Measurements from ENCODE around the gene RBBP8.

RBBP8 gene

GRCh38 chr18:23068011-23068410 lies 134.9 kb downstream of the RBBP8 start:
- no peaks in the 10 kb centered on the region for H3K36me3 ChIP-seq (ENCODE audit: insufficient read depth, insufficient read length, low read length)
- H3K4me1 ChIP-seq (ENCODE audit: insufficient read depth, insufficient read length): peaks cover 3% of the 10 kb centered on the region
- no peak overlapping the region for H3K4me3 ChIP-seq (ENCODE audit: insufficient read length, low read depth)
- H3K9ac ChIP-seq (ENCODE audit: insufficient read length, low read depth): no peak overlapping the region
- H3K27me3 ChIP-seq (ENCODE audit: insufficient read depth, insufficient read length): no peaks in the 10 kb centered on the region
- TF ChIP-seq YY1 (IDR thresholded peaks at IDR 0.05; ENCODE audit: insufficient read depth, insufficient read length): no peak
- no peak for TF ChIP-seq SUZ12 (IDR thresholded peaks at IDR 0.05; ENCODE audit: extremely low read depth, insufficient read depth, insufficient read length)
- no peak for TF ChIP-seq ZNF274 (IDR thresholded peaks at IDR 0.05; ENCODE audit: low read depth, low read length)
- DNase-seq (ENCODE audit: low read depth, low spot score): no peak
- peaks cover 12% of the 10 kb centered on the region; the same call in 1 of the 2 replicates for H3K9me3 ChIP-seq (ENCODE audit: insufficient read depth, low read length)

GRCh38 chr18:23068570-23069310 lies 135.6 kb downstream of the RBBP8 start:
- H3K4me1 ChIP-seq (ENCODE audit: insufficient read depth, insufficient read length): peaks cover 3% of the 10 kb centered on the region
- TF ChIP-seq YY1 (IDR thresholded peaks at IDR 0.05; ENCODE audit: insufficient read depth, insufficient read length): no peak
- H3K36me3 ChIP-seq (ENCODE audit: insufficient read depth, insufficient read length, low read length): no peaks in the 10 kb centered on the region
- no peak overlapping the region for H3K9ac ChIP-seq (ENCODE audit: insufficient read length, low read depth)
- peaks cover 6% of the 10 kb centered on the region; the same call in 1 of the 2 replicates for H3K9me3 ChIP-seq (ENCODE audit: insufficient read depth, low read length)
- no peaks in the 10 kb centered on the region for H3K27me3 ChIP-seq (ENCODE audit: insufficient read depth, insufficient read length)
- no peak overlapping the region for H3K4me3 ChIP-seq (ENCODE audit: insufficient read length, low read depth)
- DNase-seq (ENCODE audit: low read depth, low spot score): peak; percentile 11

- Histone ChIP-seq H3K27me3 (ENCODE audit: insufficient read depth, insufficient read length) (no peaks in the 10 kb centered on the region), H3K4me3 (ENCODE audit: insufficient read length, low read depth) (no peak overlapping the region), H3K4me1 (ENCODE audit: insufficient read depth, insufficient read length) (peaks cover 3% of the 10 kb centered on the region), H3K36me3 (ENCODE audit: insufficient read depth, insufficient read length, low read length) (no peaks in the 10 kb centered on the region), H3K9ac (ENCODE audit: insufficient read length, low read depth) (no peak overlapping the region), H3K9me3 (ENCODE audit: insufficient read depth, low read length) (no peaks in the 10 kb centered on the region)
- TF ChIP-seq SUZ12 (IDR thresholded peaks at IDR 0.05; ENCODE audit: extremely low read depth, insufficient read depth, insufficient read length) (no peak), ZNF274 (IDR thresholded peaks at IDR 0.05; ENCODE audit: low read depth, low read length) (no peak), YY1 (IDR thresholded peaks at IDR 0.05; ENCODE audit: insufficient read depth, insufficient read length) (no peak)
- no peak for DNase-seq (ENCODE audit: low read depth, low spot score)
Observed at GRCh38 chr18:23069481-23069880, 136.4 kb downstream of the RBBP8 start.

GRCh38 chr18:23069898-23070297 lies 136.8 kb downstream of the RBBP8 start:
- no peaks in the 10 kb centered on the region for H3K36me3 ChIP-seq (ENCODE audit: insufficient read depth, insufficient read length, low read length)
- TF ChIP-seq SUZ12 (IDR thresholded peaks at IDR 0.05; ENCODE audit: extremely low read depth, insufficient read depth, insufficient read length) (no peak), ZNF274 (IDR thresholded peaks at IDR 0.05; ENCODE audit: low read depth, low read length) (no peak), YY1 (IDR thresholded peaks at IDR 0.05; ENCODE audit: insufficient read depth, insufficient read length) (no peak)

GRCh38 chr18:23071285-23071684 lies 138.2 kb downstream of the RBBP8 start:
- no peak overlapping the region for H3K9ac ChIP-seq (ENCODE audit: insufficient read length, low read depth)
- DNase-seq (ENCODE audit: low read depth, low spot score): no peak
- peaks cover 3% of the 10 kb centered on the region for H3K4me1 ChIP-seq (ENCODE audit: insufficient read depth, insufficient read length)
- TF ChIP-seq SUZ12 (IDR thresholded peaks at IDR 0.05; ENCODE audit: extremely low read depth, insufficient read depth, insufficient read length) (no peak), YY1 (IDR thresholded peaks at IDR 0.05; ENCODE audit: insufficient read depth, insufficient read length) (no peak), ZNF274 (IDR thresholded peaks at IDR 0.05; ENCODE audit: low read depth, low read length) (no peak)
- H3K27me3 ChIP-seq (ENCODE audit: insufficient read depth, insufficient read length): no peaks in the 10 kb centered on the region
- no peaks in the 10 kb centered on the region for H3K36me3 ChIP-seq (ENCODE audit: insufficient read depth, insufficient read length, low read length)
- no peak overlapping the region for H3K4me3 ChIP-seq (ENCODE audit: insufficient read length, low read depth)
- no peaks in the 10 kb centered on the region for H3K9me3 ChIP-seq (ENCODE audit: insufficient read depth, low read length)

More at GRCh38 chr18:23069898-23070297, 136.8 kb downstream of the RBBP8 start:
- DNase-seq (ENCODE audit: low read depth, low spot score): no peak
- Histone ChIP-seq H3K27me3 (ENCODE audit: insufficient read depth, insufficient read length) (no peaks in the 10 kb centered on the region), H3K9ac (ENCODE audit: insufficient read length, low read depth) (no peak overlapping the region), H3K4me3 (ENCODE audit: insufficient read length, low read depth) (no peak overlapping the region), H3K4me1 (ENCODE audit: insufficient read depth, insufficient read length) (peaks cover 3% of the 10 kb centered on the region), H3K9me3 (ENCODE audit: insufficient read depth, low read length) (no peaks in the 10 kb centered on the region)

GRCh38 chr18:23072079-23072478 lies 139.0 kb downstream of the RBBP8 start:
- Histone ChIP-seq H3K9ac (ENCODE audit: insufficient read length, low read depth) (no peak overlapping the region), H3K4me3 (ENCODE audit: insufficient read length, low read depth) (no peak overlapping the region), H3K9me3 (ENCODE audit: insufficient read depth, low read length) (no peaks in the 10 kb centered on the region), H3K27me3 (ENCODE audit: insufficient read depth, insufficient read length) (no peaks in the 10 kb centered on the region), H3K4me1 (ENCODE audit: insufficient read depth, insufficient read length) (peaks cover 3% of the 10 kb centered on the region), H3K36me3 (ENCODE audit: insufficient read depth, insufficient read length, low read length) (no peaks in the 10 kb centered on the region)
- TF ChIP-seq ZNF274 (IDR thresholded peaks at IDR 0.05; ENCODE audit: low read depth, low read length) (no peak), SUZ12 (IDR thresholded peaks at IDR 0.05; ENCODE audit: extremely low read depth, insufficient read depth, insufficient read length) (no peak), YY1 (IDR thresholded peaks at IDR 0.05; ENCODE audit: insufficient read depth, insufficient read length) (no peak)
- no peak for DNase-seq (ENCODE audit: low read depth, low spot score)

- H3K9me3 ChIP-seq (ENCODE audit: insufficient read depth, low read length): no peaks in the 10 kb centered on the region
- no peak for TF ChIP-seq ZNF274 (IDR thresholded peaks at IDR 0.05; ENCODE audit: low read depth, low read length)
- TF ChIP-seq SUZ12 (IDR thresholded peaks at IDR 0.05; ENCODE audit: extremely low read depth, insufficient read depth, insufficient read length): no peak
- no peak for TF ChIP-seq YY1 (IDR thresholded peaks at IDR 0.05; ENCODE audit: insufficient read depth, insufficient read length)
- no peak for DNase-seq (ENCODE audit: low read depth, low spot score)
- no peaks in the 10 kb centered on the region for H3K36me3 ChIP-seq (ENCODE audit: insufficient read depth, insufficient read length, low read length)
- no peak overlapping the region for H3K9ac ChIP-seq (ENCODE audit: insufficient read length, low read depth)
- H3K4me1 ChIP-seq (ENCODE audit: insufficient read depth, insufficient read length): peaks cover 3% of the 10 kb centered on the region
- no peak overlapping the region for H3K4me3 ChIP-seq (ENCODE audit: insufficient read length, low read depth)
- H3K27me3 ChIP-seq (ENCODE audit: insufficient read depth, insufficient read length): no peaks in the 10 kb centered on the region
Observed at GRCh38 chr18:23073996-23074606, 141.0 kb downstream of the RBBP8 start.

All from NT2/D1 (cell line).